DOHH2 (cell line): Measurements from ENCODE around the gene MYH16.

Source experiments
- H3F3A ChIP-seq: fragments of 200-600 bp; sonication (generic), shearing (Covaris generic); 2 replicates; pipeline ENCODE4 v1.6.0; 2016; ENCODE audit warnings: antibody characterized with exemption, mild to moderate bottlenecking; ENCODE audit not compliant: control insufficient read depth, insufficient read depth
- H3K27ac ChIP-seq: fragments of 200-600 bp; sonication (generic); 2 replicates; pipeline ENCODE4 v1.5.1; 2014; ENCODE audit warnings: low read depth, mild to moderate bottlenecking, low read length, moderate library complexity
- H3K27me3 ChIP-seq: fragments of 200-600 bp; sonication (generic); 2 replicates; pipeline ENCODE4 v1.6.1; 2014; ENCODE audit warnings: mild to moderate bottlenecking, low read length, mixed read lengths; ENCODE audit not compliant: control insufficient read depth
- H3K36me3 ChIP-seq: fragments of 200-600 bp; sonication (generic); 2 replicates; pipeline ENCODE4 v1.6.1; 2014; ENCODE audit warnings: mild to moderate bottlenecking, low read length, moderate library complexity, mixed read lengths; ENCODE audit not compliant: control insufficient read depth
- H3K4me1 ChIP-seq: fragments of 200-600 bp; sonication (generic); 2 replicates; pipeline ENCODE4 v1.6.1; 2014; ENCODE audit warnings: mild to moderate bottlenecking, low read length, mixed read lengths; ENCODE audit not compliant: control insufficient read depth
- H3K4me2 ChIP-seq: fragments of 200-600 bp; sonication (generic); 2 replicates; pipeline ENCODE4 v1.6.0; 2014; ENCODE audit warnings: mild to moderate bottlenecking, low read length, moderate library complexity
- H3K4me3 ChIP-seq: fragments of 200-600 bp; sonication (generic); 2 replicates; pipeline ENCODE4 v1.5.1; 2014; ENCODE audit warnings: mild to moderate bottlenecking, low read length, mixed read lengths
- H3K79me2 ChIP-seq: fragments of 200-600 bp; sonication (generic); 2 replicates; pipeline ENCODE4 v1.6.1; 2014; ENCODE audit warnings: mild to moderate bottlenecking, low read length, mixed read lengths; ENCODE audit not compliant: control insufficient read depth
- H3K9me2 ChIP-seq: fragments of 200-600 bp; sonication (generic); replicated peaks from 2 replicates; pipeline ENCODE4 v1.6.1; 2014; ENCODE audit warnings: mild to moderate bottlenecking, low read length, mixed read lengths; ENCODE audit not compliant: control insufficient read depth
- H3K9me3 ChIP-seq: fragments of 200-600 bp; sonication (generic); 2 replicates; pipeline ENCODE4 v1.6.1; 2014; ENCODE audit warnings: antibody characterized with exemption, low read length, mixed read lengths; ENCODE audit not compliant: control insufficient read depth, insufficient read depth
- H4K20me1 ChIP-seq: fragments of 200-600 bp; sonication (generic); 2 replicates; pipeline ENCODE4 v1.6.0; 2014; ENCODE audit warnings: low read depth, mild to moderate bottlenecking, antibody characterized with exemption, low read length, moderate library complexity; ENCODE audit not compliant: control insufficient read depth, insufficient read depth
- EZH2phosphoT487 ChIP-seq: fragments of 200-600 bp; sonication (generic); IDR thresholded peaks from 2 replicates; pipeline ENCODE4 v1.6.1; 2017; ENCODE audit warnings: borderline replicate concordance, mild to moderate bottlenecking, antibody characterized with exemption, low read length, moderate library complexity, mixed read lengths
- TF ChIP-seq, protein P1 (sequence below): fragments of 200-600 bp; sonication (generic); IDR thresholded peaks from one replicate; pipeline ENCODE4 v1.5.1; 2014; ENCODE audit warnings: antibody characterized with exemption, mild to moderate bottlenecking, low read depth, low read length; ENCODE audit not compliant: poor library complexity, severe bottlenecking

The MYH16 gene

DNA sequence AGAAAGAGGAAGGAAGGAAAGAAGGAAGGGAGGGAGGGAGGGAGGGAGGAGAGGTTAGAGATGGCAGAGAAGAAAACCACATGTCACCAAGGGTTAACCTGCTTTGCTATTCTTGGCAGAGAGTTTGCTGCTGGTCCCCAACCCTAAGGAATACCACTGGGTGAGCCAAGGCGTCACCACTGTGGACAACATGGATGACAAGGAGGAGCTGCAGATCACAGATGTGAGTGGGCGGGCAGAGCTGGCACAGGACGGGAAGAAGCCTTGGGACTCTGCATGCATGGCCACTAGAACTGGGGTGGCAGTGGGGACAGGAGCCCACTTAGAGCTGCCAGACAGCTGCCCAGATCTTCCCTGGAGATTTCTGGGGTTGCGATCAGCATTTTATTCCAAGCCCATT lies 17.2 kb upstream of the MYH16 start:
- no peak overlapping the region for H3K4me3 ChIP-seq
- H3K36me3 ChIP-seq: no peaks in the 10 kb centered on the region
- H3K27ac ChIP-seq: no peak overlapping the region
- no peaks in the 10 kb centered on the region for H3K79me2 ChIP-seq
- no peaks in the 10 kb centered on the region for H3F3A ChIP-seq
- no peaks in the 10 kb centered on the region for H3K9me2 ChIP-seq
- H4K20me1 ChIP-seq: no peaks in the 10 kb centered on the region
- TF ChIP-seq, protein P1, sequence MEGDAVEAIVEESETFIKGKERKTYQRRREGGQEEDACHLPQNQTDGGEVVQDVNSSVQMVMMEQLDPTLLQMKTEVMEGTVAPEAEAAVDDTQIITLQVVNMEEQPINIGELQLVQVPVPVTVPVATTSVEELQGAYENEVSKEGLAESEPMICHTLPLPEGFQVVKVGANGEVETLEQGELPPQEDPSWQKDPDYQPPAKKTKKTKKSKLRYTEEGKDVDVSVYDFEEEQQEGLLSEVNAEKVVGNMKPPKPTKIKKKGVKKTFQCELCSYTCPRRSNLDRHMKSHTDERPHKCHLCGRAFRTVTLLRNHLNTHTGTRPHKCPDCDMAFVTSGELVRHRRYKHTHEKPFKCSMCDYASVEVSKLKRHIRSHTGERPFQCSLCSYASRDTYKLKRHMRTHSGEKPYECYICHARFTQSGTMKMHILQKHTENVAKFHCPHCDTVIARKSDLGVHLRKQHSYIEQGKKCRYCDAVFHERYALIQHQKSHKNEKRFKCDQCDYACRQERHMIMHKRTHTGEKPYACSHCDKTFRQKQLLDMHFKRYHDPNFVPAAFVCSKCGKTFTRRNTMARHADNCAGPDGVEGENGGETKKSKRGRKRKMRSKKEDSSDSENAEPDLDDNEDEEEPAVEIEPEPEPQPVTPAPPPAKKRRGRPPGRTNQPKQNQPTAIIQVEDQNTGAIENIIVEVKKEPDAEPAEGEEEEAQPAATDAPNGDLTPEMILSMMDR: no peak
- no peak for TF ChIP-seq EZH2phosphoT487
- H3K27me3 ChIP-seq: no peaks in the 10 kb centered on the region
- no peaks in the 10 kb centered on the region for H3K9me3 ChIP-seq
- no peak overlapping the region for H3K4me2 ChIP-seq
- H3K4me1 ChIP-seq: peaks cover 3% of the 10 kb centered on the region

DNA sequence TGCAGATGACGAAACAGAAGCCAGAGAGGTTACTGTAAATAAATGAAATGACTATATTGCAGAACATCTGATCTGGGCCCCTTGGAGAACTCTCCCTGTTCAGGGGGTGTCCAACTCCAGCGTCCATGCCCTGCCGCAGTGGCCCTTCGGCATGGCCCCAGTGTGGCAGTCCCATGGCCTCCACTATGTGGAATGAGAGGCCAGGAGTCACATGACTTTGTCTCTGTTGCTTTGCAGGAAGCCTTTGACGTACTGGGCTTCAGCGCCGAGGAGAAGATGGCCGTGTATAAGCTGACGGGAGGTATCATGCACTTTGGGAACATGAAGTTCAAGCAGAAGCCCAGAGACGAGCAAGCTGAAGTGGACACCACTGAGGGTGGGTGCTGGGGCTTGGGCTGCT lies 15.6 kb upstream of the MYH16 start:
- H3K27me3 ChIP-seq: no peaks in the 10 kb centered on the region
- TF ChIP-seq EZH2phosphoT487: no peak
- TF ChIP-seq, protein P1: no peak

DNA sequence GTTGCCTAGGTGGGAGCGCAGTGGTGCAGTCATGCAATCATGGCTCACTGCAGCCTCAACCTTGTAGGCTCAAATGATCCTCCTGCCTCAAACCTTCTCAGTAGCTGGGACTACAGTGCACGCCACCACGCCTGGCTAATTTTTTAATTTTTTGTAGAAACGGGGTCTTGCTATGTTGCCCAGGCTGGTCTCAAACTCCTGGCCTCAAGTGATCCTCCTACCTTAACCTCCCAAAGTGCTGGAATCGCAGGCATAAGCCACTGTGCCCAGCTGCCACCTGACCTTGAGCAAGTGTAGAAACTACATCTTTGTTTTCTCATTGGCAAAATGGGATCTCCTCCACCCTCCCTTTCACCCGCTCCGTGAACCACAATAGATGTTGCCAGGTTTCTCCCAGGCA lies 15.0 kb upstream of the MYH16 start:
- no peaks in the 10 kb centered on the region for H3F3A ChIP-seq
- TF ChIP-seq, protein P1: no peak
- no peak for TF ChIP-seq EZH2phosphoT487
- H4K20me1 ChIP-seq: no peaks in the 10 kb centered on the region
- no peaks in the 10 kb centered on the region for H3K79me2 ChIP-seq
- H3K27me3 ChIP-seq: no peaks in the 10 kb centered on the region
- no peaks in the 10 kb centered on the region for H3K9me3 ChIP-seq
- no peaks in the 10 kb centered on the region for H3K36me3 ChIP-seq
- H3K27ac ChIP-seq: no peak overlapping the region
- H3K4me2 ChIP-seq: no peak overlapping the region
- no peak overlapping the region for H3K4me3 ChIP-seq
- H3K9me2 ChIP-seq: no peaks in the 10 kb centered on the region
- H3K4me1 ChIP-seq: peaks cover 5% of the 10 kb centered on the region

More for the DNA sequence above, 15.6 kb upstream of the MYH16 start:
- Histone ChIP-seq H3K9me2 (no peaks in the 10 kb centered on the region), H3K79me2 (no peaks in the 10 kb centered on the region), H3K27ac (no peak overlapping the region), H3K4me2 (no peak overlapping the region), H3K4me3 (no peak overlapping the region), H3K9me3 (no peaks in the 10 kb centered on the region), H3F3A (no peaks in the 10 kb centered on the region), H3K36me3 (no peaks in the 10 kb centered on the region), H4K20me1 (no peaks in the 10 kb centered on the region), H3K4me1 (peaks cover 5% of the 10 kb centered on the region)

DNA sequence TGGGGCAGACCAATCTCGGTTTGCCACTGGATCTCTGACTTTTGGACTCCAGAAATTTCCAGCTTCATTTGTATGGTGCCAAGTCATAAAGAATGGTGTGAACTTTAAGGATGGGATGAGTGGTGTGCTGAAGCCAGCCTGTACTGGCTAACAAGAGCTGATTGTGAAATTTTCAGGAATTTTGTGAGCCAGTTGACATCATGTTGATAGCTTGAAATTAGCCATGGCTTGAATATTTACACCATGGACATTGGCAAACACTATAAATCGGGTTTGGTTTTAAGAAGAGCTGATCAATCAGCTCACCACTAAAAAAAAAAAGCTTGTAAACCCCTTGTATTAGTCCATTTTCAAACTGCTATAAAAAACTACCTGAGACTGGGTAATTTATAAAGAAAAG lies 14.1 kb upstream of the MYH16 start:
- Histone ChIP-seq H3K4me2 (no peak overlapping the region), H3K4me1 (peaks cover 5% of the 10 kb centered on the region), H3K4me3 (no peak overlapping the region), H3K79me2 (no peaks in the 10 kb centered on the region), H3F3A (no peaks in the 10 kb centered on the region), H3K36me3 (no peaks in the 10 kb centered on the region), H3K27me3 (no peaks in the 10 kb centered on the region), H3K9me3 (no peaks in the 10 kb centered on the region), H3K9me2 (no peaks in the 10 kb centered on the region), H4K20me1 (no peaks in the 10 kb centered on the region), H3K27ac (no peak overlapping the region)
- TF ChIP-seq, protein P1: no peak
- no peak for TF ChIP-seq EZH2phosphoT487
